Naive B cell (primary cell): ENCODE data around the gene AQP12A. TPM values are rescaled to one million over a fixed set of nuclear protein-coding genes. Genes with fewer than 3 reads are reported as not detected.
A peak's percentile ranks its signal among the peaks of the same experiment; 100 is the strongest.
"Not testable (repeated sequence)": the region's sequence is repeated elsewhere in the genome, so short reads cannot be mapped to it uniquely, and the experiment has no call there.

ENCODE experiments used
- ATAC-seq, 2 donors: fragments of 150-1000 bp; cut with Tn5 transposase; 2 replicates each; pipeline ENCODE4 v1.10.0; 2021; ENCODE audit warnings: low read depth in 2 of 2, mild to moderate bottlenecking in 2 of 2, moderate library complexity in 2 of 2
- DNase-seq: peaks from one replicate; pipeline ENCODE4 v3.0.0; 2022
- H3K27ac Mint-ChIP-seq, 6 donors: one replicate each; pipeline ENCODE4 v1.8.0; 2020 to 2022; ENCODE audit warnings: mild to moderate bottlenecking in 6 of 6, mixed read lengths in 6 of 6, moderate library complexity in 5 of 6, inconsistent platforms in 2 of 6
- H3K27me3 Mint-ChIP-seq, 3 donors: one replicate each; pipeline ENCODE4 v1.8.0; 2021 to 2022; ENCODE audit warnings: mixed read lengths in 3 of 3, mild to moderate bottlenecking in 1 of 3
- H3K36me3 Mint-ChIP-seq, 2 donors: one replicate each; pipeline ENCODE4 v1.8.0; 2020 to 2022; ENCODE audit warnings: mixed read lengths in 2 of 2, inconsistent platforms in 1 of 2, mild to moderate bottlenecking in 1 of 2
- H3K4me1 Mint-ChIP-seq, 3 donors: one replicate each; pipeline ENCODE4 v1.8.0; 2020 to 2022; ENCODE audit warnings: mixed read lengths in 3 of 3, inconsistent platforms in 1 of 3, mild to moderate bottlenecking in 1 of 3, moderate library complexity in 1 of 3
- H3K4me3 Mint-ChIP-seq, 8 donors: one replicate each; pipeline ENCODE4 v1.8.0; 2020 to 2022; ENCODE audit warnings: mild to moderate bottlenecking in 8 of 8, mixed read lengths in 8 of 8, moderate library complexity in 8 of 8, inconsistent platforms in 2 of 8
- H3K9me3 Mint-ChIP-seq, 7 donors: one replicate each; pipeline ENCODE4 v1.8.0; 2020 to 2022; ENCODE audit warnings: mixed read lengths in 7 of 7, mild to moderate bottlenecking in 5 of 7, inconsistent platforms in 2 of 7, moderate library complexity in 1 of 7
- polyA plus RNA-seq, 6 donors: library from polyadenylated mRNA; unstranded; fragments of 300-500 nt; fragmentation: Illumina TruSeq; gene quantifications; one replicate each; pipeline ENCODE4 v1.2.3, GENCODE V29; 2021; ENCODE audit warnings: low read depth in 6 of 6

AQP12A gene
- polyA plus RNA-seq, 6 donors from 2014 or later, result not detected

DNA sequence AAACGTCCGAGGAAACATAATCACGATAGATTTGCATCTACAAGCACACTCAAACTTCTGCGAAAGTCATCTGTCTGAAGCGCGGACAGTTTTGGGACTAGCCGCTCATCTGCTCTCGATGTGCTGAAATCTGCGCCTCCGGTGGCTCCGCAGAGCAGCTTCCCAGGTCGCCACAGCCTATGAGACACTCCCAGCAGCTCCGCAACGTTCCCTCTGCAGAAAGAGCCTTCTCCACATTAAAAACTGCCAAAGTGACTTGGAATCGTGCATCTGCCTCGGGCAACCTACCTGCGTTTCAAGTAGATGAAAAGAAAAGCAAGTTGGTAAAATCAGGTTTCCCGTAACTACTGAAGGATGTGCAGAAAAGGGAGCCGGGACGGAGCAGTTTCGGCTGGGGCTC, 8.9 kb downstream of the AQP12A start:
- not testable (repeated sequence) for H3K4me3 Mint-ChIP-seq, H3K36me3 Mint-ChIP-seq, DNase-seq, H3K9me3 Mint-ChIP-seq, H3K27ac Mint-ChIP-seq, H3K4me1 Mint-ChIP-seq, ATAC-seq
- peaks cover 14 to 27% (median 25%) of the 10 kb centered on the region in 3 donors for H3K27me3 Mint-ChIP-seq

DNA sequence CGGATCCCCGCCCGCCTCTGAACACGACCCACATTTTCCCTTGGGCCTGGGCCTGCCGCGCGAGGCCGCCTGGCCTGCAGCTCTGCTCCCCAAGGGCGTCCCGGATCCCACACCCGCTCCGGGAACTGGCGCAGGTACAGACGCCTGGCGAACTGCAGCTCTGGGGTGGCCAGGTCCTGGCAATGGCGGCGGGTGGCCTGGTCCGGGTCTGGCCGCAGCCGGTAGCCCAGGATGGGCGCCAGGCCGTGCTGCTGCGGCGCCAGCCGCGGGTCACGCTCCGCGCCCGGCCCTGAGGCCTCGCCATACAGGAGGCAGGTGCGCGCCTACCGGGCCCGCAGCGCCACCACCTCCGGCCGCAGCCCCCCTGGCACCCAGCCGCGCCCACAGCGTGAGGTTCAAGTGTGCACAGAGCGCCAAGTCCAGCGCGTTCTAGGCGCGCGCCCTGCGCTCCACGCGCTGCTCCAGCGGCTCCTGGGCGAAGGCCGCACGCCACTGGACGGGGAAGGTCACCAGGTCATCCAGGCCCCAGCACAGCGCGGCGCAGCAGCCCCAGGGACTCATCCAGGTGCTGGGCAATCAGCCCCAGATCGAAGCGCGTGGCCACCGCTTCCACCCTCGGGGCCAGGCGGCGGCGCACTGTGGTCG, 9.5 kb downstream of the AQP12A start:
- ATAC-seq (no peak), DNase-seq (no peak)
- Mint-ChIP-seq H3K36me3 (no peaks in the 10 kb centered on the region), H3K9me3 (peaks cover 0 to 2% (median 0%) of the 10 kb centered on the region in 7 donors), H3K27me3 (peaks cover 14 to 28% (median 26%) of the 10 kb centered on the region in 3 donors), H3K4me3 (no peak overlapping the region), H3K27ac (no peak overlapping the region), H3K4me1 (no peaks in the 10 kb centered on the region)

DNA sequence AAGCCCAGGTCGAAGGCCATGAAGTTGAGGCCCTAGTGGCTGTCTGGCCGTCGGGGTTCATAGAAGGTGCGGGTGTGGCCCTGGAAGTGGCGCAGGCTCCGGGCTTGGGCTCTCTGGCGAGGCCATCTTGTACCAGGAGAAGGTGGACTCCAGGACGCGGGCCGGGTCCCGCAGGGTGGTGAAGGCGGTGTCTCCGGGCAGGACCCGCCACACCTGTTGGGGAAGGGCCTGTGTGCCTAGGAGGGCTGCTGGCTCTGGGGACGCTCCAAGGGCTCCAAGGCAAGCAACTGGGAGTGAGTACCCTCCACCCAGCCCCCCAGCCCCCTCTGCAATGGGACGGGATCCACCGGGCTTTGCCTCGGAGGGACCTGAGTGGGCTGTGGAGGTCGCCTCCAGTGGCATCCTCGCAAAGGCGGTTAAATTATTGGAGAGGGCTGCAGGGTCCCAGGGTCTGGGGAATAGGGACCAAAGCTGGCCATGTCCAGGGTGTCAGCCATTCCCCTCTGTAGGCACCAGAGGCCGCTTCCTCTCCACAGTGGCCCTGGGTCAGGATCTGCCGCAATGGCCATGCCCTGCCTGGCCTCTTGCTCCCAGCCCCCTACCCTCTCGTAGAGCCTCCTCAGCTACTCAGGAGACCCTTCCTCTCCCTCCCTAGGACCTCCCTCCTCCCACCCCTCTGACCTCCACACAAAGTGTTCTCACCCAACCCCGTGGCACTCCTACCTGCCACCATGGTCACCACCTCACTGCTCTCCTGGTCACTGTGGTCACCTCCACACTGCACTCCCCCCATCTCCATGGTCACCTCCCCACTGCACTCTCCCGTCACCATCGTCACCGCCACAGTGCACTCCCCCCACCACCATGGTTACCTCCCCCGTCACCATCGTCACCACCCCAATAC, 10.3 kb downstream of the AQP12A start:
- ATAC-seq (no peak), DNase-seq (no peak)
- Mint-ChIP-seq H3K4me1 (no peaks in the 10 kb centered on the region), H3K36me3 (no peaks in the 10 kb centered on the region), H3K4me3 (no peak overlapping the region), H3K9me3 (peaks cover 0 to 2% (median 0%) of the 10 kb centered on the region in 7 donors), H3K27ac (no peak overlapping the region), H3K27me3 (peaks cover 14 to 28% (median 26%) of the 10 kb centered on the region in 3 donors)

DNA sequence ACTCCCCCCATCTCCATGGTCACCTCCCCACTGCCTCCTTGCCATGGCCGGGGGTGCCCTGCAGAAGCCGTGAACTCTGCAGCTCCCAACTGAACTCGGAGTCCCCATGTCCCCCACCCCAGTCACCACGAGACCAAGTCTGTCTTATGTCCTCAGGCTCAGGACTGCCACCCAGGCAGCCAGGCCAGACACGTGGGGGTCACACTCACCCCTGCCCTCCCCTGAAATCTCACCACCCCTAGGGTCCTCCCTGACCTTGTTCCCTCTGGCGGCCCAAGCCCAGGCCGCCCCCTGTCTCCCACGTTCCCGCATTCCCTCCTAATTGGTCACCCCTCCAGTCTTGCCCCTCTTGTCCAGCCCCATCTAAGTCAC, 11.0 kb downstream of the AQP12A start:
- H3K4me3 Mint-ChIP-seq, result no peak overlapping the region
- no peaks in the 10 kb centered on the region for H3K4me1 Mint-ChIP-seq
- peaks cover 14 to 28% (median 26%) of the 10 kb centered on the region in 3 donors for H3K27me3 Mint-ChIP-seq
- no peak for DNase-seq
- no peak for ATAC-seq
- no peak overlapping the region for H3K27ac Mint-ChIP-seq
- H3K9me3 Mint-ChIP-seq, result peaks cover 0 to 2% (median 0%) of the 10 kb centered on the region in 7 donors
- no peaks in the 10 kb centered on the region for H3K36me3 Mint-ChIP-seq

DNA sequence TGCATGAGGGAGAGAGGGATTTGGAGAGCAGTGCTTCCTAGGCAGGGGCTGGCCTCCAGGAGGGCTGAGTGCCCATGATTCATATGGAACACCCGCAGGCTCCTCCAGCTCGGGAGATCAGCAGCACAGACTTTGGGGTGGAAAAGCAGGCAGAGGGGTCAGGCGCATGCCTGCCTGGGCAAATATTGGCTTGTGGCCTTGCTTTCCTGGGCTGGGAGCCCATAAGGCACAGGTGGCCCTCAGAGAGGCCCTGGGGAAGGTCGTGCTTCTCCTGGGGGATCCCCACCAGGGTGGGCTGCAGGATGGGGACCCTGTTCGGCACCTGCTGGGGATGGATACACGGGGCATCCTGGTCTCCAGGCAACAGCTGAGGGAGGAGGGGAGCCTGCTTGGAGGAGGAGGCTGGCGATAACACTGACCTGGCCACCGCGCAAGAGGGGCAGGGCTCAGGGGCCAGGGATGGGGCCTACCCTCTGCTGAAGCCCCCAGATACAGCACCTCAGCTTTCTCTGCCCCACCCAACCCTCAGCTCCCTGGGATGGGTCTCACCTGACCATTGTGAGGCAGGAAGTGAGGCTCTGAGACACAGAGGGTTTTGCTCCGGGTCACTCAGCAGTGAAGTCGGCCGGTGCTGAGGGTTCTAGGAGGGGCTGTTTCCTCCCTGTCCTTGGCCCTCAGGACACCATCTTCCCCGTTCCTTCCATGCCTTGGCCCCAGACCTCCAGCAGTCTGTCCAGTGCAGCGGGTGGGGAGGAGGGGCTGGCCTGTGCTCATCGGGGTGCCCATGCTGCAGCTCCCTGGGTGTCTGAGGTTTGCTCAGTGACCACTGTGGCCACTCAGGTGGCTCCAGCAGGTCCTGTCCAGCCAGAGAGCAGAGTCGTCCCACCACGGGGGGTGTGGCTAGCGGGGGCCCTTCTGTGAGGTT, 12.0 kb downstream of the AQP12A start:
- Mint-ChIP-seq H3K27ac (no peak overlapping the region), H3K27me3 (peaks cover 17 to 28% (median 26%) of the 10 kb centered on the region in 3 donors), H3K4me3 (no peak overlapping the region), H3K4me1 (no peaks in the 10 kb centered on the region), H3K9me3 (peaks cover 0 to 2% (median 0%) of the 10 kb centered on the region in 7 donors), H3K36me3 (no peaks in the 10 kb centered on the region)
- ATAC-seq (no peak), DNase-seq (no peak)

DNA sequence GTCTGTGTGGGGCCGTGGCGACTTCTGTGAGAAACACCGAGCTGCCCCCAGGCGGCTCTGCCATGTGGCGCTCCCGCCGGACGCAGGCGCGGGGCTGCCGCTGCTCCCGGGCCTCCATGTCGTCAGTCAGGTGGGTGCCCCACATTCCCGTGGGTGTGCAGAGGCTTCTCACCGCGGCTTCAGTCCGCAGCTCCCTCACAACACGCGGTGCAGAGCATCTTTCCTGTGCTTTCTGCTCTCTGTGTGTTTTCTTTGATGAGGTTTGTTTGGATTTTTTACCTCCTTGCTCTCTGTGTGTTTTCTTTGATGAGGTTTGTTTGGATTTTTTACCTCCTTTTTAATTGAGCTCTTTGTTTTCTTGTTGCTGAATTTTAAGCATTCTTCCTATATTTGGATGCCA, 13.0 kb downstream of the AQP12A start:
- no peak for ATAC-seq
- Mint-ChIP-seq H3K36me3 (no peaks in the 10 kb centered on the region), H3K27me3 (peaks cover 17 to 28% (median 26%) of the 10 kb centered on the region in 3 donors), H3K27ac (no peak overlapping the region), H3K4me1 (no peaks in the 10 kb centered on the region), H3K4me3 (no peak overlapping the region), H3K9me3 (peaks cover 0 to 2% (median 0%) of the 10 kb centered on the region in 7 donors)
- DNase-seq, result no peak

DNA sequence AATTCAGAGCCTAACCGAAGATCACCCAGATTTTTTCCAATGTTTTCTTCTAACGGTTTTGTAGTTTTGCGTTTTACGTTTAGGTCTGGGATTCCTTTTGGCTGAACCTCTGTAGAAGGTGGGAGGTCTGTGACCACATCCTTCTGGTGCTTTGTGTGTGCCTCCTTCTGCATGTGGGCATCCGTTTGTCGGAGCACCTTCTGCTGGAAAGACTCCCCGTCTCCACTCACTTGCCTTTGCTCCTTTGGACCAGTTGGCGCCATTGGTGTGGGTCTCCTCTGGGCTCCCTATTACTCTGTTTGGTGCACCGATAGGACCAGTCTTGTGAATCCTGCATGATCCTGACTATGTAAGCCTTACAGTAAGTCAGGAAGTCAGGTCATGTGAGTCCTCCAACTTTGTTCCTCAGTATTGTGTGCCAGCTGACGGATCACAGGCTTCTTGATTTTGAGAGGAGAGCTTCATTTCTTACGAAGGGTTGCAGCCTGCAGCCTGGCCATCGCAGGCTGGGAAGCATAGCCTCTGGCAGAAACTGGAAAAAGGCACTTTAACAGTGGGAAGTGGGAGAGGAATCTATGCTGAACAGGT, 13.6 kb downstream of the AQP12A start:
- H3K27ac Mint-ChIP-seq, result no peak overlapping the region
- no peak for DNase-seq
- H3K4me1 Mint-ChIP-seq, result no peaks in the 10 kb centered on the region
- no peaks in the 10 kb centered on the region for H3K36me3 Mint-ChIP-seq
- no peak for ATAC-seq
- peaks cover 0 to 2% (median 0%) of the 10 kb centered on the region in 7 donors for H3K9me3 Mint-ChIP-seq
- H3K27me3 Mint-ChIP-seq, result peaks cover 17 to 28% (median 26%) of the 10 kb centered on the region in 3 donors
- peak overlapping the region in 1 of 8 donors; percentile 63 for H3K4me3 Mint-ChIP-seq

DNA sequence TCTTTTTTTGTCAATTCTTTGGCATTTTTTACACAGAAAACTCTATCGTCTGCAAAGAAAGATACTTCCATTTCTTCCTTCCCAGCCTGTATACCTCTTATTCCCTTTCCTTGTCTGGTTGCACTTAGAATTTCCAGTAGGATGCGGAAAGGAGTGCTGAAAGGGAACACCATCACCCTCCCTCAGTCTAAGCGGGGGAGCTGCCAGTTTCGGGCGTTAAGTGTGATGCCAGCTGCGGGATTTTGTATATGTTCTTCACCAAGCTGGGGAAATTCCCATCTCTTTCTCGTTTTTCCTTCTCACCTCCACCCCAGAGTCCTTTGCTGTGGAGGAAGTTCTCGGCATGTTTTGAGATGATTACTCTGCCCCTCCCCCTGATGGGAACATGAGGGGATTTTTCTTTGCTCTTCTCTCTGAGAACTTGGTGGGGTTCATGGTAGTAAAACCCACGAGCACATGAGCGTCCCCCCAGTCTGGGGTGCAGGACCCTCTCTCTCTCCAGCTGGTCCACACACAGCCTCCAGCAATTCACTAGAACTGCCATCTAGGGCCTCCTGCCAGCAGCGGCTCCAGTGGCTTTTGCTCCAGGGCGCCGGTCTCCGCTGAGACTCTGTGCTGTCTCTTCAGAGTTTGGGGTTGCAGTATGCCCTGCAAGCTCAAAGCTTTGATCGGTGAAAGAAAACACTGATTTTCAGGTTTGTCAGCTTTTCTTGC, 15.5 kb downstream of the AQP12A start:
- H3K36me3 Mint-ChIP-seq, result no peaks in the 10 kb centered on the region
- peak overlapping the region in 1 of 6 donors; percentile 14 for H3K27ac Mint-ChIP-seq
- peaks cover 17 to 30% (median 28%) of the 10 kb centered on the region in 3 donors for H3K27me3 Mint-ChIP-seq
- peaks cover 0 to 2% (median 0%) of the 10 kb centered on the region in 7 donors for H3K9me3 Mint-ChIP-seq
- no peak overlapping the region for H3K4me3 Mint-ChIP-seq
- DNase-seq (no peak), ATAC-seq (no peak)
- H3K4me1 Mint-ChIP-seq, result no peaks in the 10 kb centered on the region

DNA sequence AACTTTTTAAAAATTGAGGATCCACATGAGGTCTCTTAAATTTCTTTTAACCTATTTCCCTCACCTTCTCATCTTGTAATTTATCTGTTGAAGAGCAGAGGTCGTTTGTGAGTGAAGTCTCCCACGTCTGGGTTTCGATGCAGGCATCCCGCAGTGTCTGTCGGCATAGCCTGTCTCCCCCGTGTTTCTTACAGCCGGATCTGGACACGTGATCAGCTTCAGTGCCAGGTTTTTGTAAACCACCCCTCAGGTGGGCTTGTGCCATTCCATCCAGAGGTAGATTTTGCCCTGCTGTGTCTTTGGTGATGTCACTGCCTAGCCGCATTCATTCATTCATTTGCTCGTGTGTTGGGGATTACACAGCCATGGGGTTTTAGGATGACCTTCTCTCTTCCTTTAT, 16.2 kb downstream of the AQP12A start:
- Mint-ChIP-seq H3K36me3 (no peaks in the 10 kb centered on the region), H3K27ac (peak overlapping the region in 1 of 6 donors; percentile 14), H3K4me3 (no peak overlapping the region), H3K27me3 (peaks cover 17 to 27% (median 22%) of the 10 kb centered on the region in 3 donors), H3K4me1 (no peaks in the 10 kb centered on the region), H3K9me3 (peaks cover 0 to 2% (median 0%) of the 10 kb centered on the region in 7 donors)
- DNase-seq (no peak), ATAC-seq (no peak)

DNA sequence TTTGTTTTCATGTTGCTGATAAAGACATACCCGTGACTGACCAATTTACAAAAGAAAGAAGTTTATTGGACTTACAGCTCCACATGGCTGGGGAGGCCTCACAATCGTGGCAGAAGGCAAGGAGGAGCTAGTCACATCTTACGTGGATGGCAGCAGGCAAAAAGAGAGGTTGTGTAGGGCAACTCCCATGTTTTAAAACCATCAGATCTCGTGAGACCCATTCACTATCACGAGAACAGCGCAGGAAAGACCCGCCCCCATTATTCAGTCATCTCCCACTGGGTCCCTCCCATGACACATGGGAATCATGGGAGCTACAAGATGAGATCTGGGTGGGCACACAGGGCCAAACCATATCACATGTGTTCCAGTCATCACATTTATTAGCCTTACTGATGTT, 16.8 kb downstream of the AQP12A start:
- no peaks in the 10 kb centered on the region for H3K4me1 Mint-ChIP-seq
- H3K9me3 Mint-ChIP-seq, result peaks cover 0 to 2% (median 0%) of the 10 kb centered on the region in 7 donors
- H3K4me3 Mint-ChIP-seq, result no peak overlapping the region
- peak overlapping the region in 1 of 6 donors; percentile 73 for H3K27ac Mint-ChIP-seq
- ATAC-seq, result no peak
- peaks cover 13 to 20% (median 16%) of the 10 kb centered on the region in 3 donors for H3K27me3 Mint-ChIP-seq
- DNase-seq, result no peak
- no peaks in the 10 kb centered on the region for H3K36me3 Mint-ChIP-seq

DNA sequence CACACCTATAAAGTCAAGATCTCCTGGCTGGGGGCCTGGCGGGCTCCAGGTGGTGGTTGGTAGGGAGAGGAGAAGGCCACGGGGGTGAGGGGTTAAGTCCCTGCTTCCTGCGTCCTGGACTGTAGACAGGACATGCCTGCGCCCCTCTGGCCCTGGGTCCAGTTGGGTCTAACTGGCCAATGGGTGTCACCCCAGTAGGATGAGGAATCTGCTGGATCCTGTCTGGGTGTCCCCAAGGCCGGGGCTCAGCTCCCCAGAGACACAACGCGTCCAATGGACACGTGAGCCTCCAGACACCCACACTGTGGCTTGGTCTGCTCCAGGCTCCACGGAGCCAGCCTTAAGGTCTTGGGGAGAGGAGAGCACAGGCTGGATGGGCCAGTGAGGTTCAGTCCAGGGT, 19.6 kb downstream of the AQP12A start:
- Mint-ChIP-seq H3K36me3 (no peaks in the 10 kb centered on the region), H3K9me3 (no peaks in the 10 kb centered on the region), H3K4me1 (no peaks in the 10 kb centered on the region), H3K27me3 (peaks cover 0 to 4% (median 3%) of the 10 kb centered on the region in 3 donors), H3K27ac (no peak overlapping the region), H3K4me3 (no peak overlapping the region)
- no peak for DNase-seq
- no peak for ATAC-seq

DNA sequence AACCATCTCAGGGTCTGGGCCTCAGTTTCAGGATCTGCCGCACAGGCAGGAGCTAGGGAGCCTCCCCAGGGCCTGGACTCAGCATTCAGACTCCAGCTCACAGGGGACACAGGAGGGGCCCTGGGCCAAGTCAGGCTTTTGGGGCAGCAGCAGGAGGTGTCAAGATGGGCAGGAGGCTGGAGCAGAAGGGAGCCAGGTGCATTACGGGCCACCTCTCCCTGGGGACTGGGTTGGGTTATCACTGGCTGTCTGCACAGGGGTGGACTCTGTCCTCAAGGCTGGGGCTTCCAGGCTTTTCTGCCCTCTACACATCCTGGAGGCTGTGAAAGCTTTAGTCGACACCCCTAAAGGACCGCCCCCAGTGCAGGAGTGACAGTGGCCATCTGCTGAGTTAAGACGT, 20.0 kb downstream of the AQP12A start:
- no peak for ATAC-seq
- Mint-ChIP-seq H3K36me3 (no peaks in the 10 kb centered on the region), H3K27me3 (peaks cover 0 to 4% (median 3%) of the 10 kb centered on the region in 3 donors), H3K4me3 (no peak overlapping the region), H3K4me1 (no peaks in the 10 kb centered on the region), H3K9me3 (no peaks in the 10 kb centered on the region), H3K27ac (no peak overlapping the region)
- no peak for DNase-seq
